GM12865 (cell line): ENCODE data around the gene PTPRS.

Experiments used
- DNase-seq: peaks from one replicate; pipeline ENCODE4 v3.0.0; 2010; ENCODE audit warnings: low read depth
- H3K4me3 ChIP-seq: 2 replicates; pipeline ENCODE4 v1.5.1; 2011; ENCODE audit warnings: mild to moderate bottlenecking, low read depth, low read length, control low read depth
- CTCF ChIP-seq: IDR thresholded peaks from 2 replicates; pipeline ENCODE4 v1.5.1; 2011; ENCODE audit warnings: low read length, control low read depth, low read depth, inconsistent platforms; ENCODE audit not compliant: insufficient read depth; ENCODE audit errors: missing control alignments

The PTPRS gene

GRCh38 chr19:5312058-5312457 lies 28.6 kb downstream of the PTPRS start:
- no peak for TF ChIP-seq CTCF
- no peak for DNase-seq
- H3K4me3 ChIP-seq, result no peak overlapping the region

GRCh38 chr19:5309438-5310204 lies 31.0 kb downstream of the PTPRS start:
- DNase-seq, result no peak
- H3K4me3 ChIP-seq, result no peak overlapping the region
- no peak for TF ChIP-seq CTCF

GRCh38 chr19:5308451-5309437 lies 31.9 kb downstream of the PTPRS start:
- H3K4me3 ChIP-seq, result no peak overlapping the region
- TF ChIP-seq CTCF, result no peak

GRCh38 chr19:5307655-5308054 lies 33.0 kb downstream of the PTPRS start:
- no peak for TF ChIP-seq CTCF
- no peak for DNase-seq
- H3K4me3 ChIP-seq, result no peak overlapping the region

More at GRCh38 chr19:5308451-5309437, 31.9 kb downstream of the PTPRS start:
- no peak for DNase-seq

- no peak overlapping the region for H3K4me3 ChIP-seq
- DNase-seq, result no peak
- TF ChIP-seq CTCF, result no peak
Measured at GRCh38 chr19:5305163-5305562, 35.4 kb downstream of the PTPRS start.

- no peak for TF ChIP-seq CTCF
- DNase-seq, result no peak
- no peak overlapping the region for H3K4me3 ChIP-seq
Measured at GRCh38 chr19:5304486-5304885, 36.1 kb downstream of the PTPRS start.
